Ovary (tissue), 3 donors: ENCODE data around the gene TMEM88.

Experiments
- POLR2A ChIP-seq: fragments of 450-650 bp; IDR thresholded peaks from one replicate; pipeline ENCODE4 v1.6.1; 2017; ENCODE audit warnings: antibody characterized with exemption, mild to moderate bottlenecking, moderate library complexity
- TF ChIP-seq, protein P1 (sequence below), 3 donors: fragments of 450-650 bp in 2 of 3; fragments of 200-600 bp in 1 of 3; IDR thresholded peaks; one replicate each; pipeline versions ENCODE4 v1.5.1 to v1.8.0; 2016 to 2022; ENCODE audit warnings: antibody characterized with exemption in 3 of 3, mild to moderate bottlenecking in 1 of 3
- donor health status: DM: no; HTN: no; CAD: no.

DNA sequence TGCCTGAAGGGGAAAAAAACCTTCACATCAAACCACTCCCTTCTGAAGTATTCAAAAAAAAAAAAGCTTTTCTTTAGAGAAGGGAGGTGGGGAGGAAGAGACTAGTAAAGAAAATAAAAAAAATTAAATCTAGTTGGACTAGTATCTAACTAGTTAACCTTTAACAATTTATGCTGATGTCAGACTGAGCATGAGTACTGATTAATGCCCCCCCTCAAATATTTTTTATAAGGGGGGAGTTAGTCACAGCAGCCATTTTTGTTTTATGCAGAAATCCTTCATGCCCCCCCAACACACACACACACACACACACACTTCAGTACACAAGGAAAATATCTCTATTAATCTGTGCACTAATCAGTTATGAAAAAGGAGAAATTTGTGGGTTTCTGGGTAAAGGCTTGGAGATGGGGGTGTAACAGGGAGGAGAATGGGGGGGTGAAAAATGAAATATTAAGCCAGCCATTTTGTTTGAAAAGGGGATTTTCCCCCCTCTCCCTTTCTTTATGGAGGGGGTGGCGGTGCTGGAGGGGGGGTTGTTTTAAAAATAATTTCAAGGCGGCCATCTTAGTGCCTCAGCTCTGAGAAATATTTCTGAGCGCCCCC, 29.0 kb downstream of the TMEM88 start:
- TF ChIP-seq, protein P1, sequence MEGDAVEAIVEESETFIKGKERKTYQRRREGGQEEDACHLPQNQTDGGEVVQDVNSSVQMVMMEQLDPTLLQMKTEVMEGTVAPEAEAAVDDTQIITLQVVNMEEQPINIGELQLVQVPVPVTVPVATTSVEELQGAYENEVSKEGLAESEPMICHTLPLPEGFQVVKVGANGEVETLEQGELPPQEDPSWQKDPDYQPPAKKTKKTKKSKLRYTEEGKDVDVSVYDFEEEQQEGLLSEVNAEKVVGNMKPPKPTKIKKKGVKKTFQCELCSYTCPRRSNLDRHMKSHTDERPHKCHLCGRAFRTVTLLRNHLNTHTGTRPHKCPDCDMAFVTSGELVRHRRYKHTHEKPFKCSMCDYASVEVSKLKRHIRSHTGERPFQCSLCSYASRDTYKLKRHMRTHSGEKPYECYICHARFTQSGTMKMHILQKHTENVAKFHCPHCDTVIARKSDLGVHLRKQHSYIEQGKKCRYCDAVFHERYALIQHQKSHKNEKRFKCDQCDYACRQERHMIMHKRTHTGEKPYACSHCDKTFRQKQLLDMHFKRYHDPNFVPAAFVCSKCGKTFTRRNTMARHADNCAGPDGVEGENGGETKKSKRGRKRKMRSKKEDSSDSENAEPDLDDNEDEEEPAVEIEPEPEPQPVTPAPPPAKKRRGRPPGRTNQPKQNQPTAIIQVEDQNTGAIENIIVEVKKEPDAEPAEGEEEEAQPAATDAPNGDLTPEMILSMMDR (IDR thresholded peaks at IDR 0.05), result no peak
- TF ChIP-seq POLR2A, result no peak
